Activated B cell treated with CpG ODN at 0.5 μM for 24 hours (primary cell): ENCODE results near the gene IFNGR2. TPM values are rescaled to one million over a fixed set of nuclear protein-coding genes. Genes with fewer than 3 reads are reported as not detected.
A peak's percentile ranks its signal among the peaks of the same experiment; 100 is the strongest.

ENCODE experiments used
- ATAC-seq: fragments of 200-7000 bp; cut with Tn5 transposase; one replicate; pipeline ENCODE4 v1.10.0; 2021; ENCODE audit warnings: low read depth, mild to moderate bottlenecking, moderate library complexity
- CTCF ChIA-PET: fragments of 350-600 bp; sonication (Branson Sonifier 250); formaldehyde crosslinking; loops from one replicate; lab custom pipeline; 2021; ENCODE audit warnings: antibody characterized with exemption; lab: Charles Lee
- POLR2A ChIA-PET: fragments of 350-600 bp; sonication (Branson Sonifier 250); formaldehyde crosslinking; loops from one replicate; lab custom pipeline; 2021; ENCODE audit warnings: antibody characterized with exemption; lab: Charles Lee
- DNase-seq: peaks from one replicate; pipeline ENCODE4 v3.0.0; 2022
- H3K27ac Mint-ChIP-seq: one replicate; pipeline ENCODE4 v1.8.0; 2020; ENCODE audit warnings: mixed read lengths
- H3K27me3 Mint-ChIP-seq: one replicate; pipeline ENCODE4 v1.8.0; 2021; ENCODE audit warnings: mixed read lengths
- H3K36me3 Mint-ChIP-seq: one replicate; pipeline ENCODE4 v1.8.0; 2021; ENCODE audit warnings: low read depth, mixed read lengths
- H3K4me1 Mint-ChIP-seq: one replicate; pipeline ENCODE4 v1.8.0; 2021; ENCODE audit warnings: mixed read lengths
- H3K4me3 Mint-ChIP-seq: one replicate; pipeline ENCODE4 v1.8.0; 2020; ENCODE audit warnings: mild to moderate bottlenecking, mixed read lengths
- H3K9me3 Mint-ChIP-seq: one replicate; pipeline ENCODE4 v1.8.0; 2020; ENCODE audit warnings: mixed read lengths
- CTCF ChIP-seq: fragments of 200-600 bp; IDR thresholded peaks from one replicate; pipeline ENCODE4 v1.8.0; 2022; ENCODE audit warnings: antibody characterized with exemption, mild to moderate bottlenecking
- intact Hi-C: fragments of 100-400 bp; cut with micrococcal nuclease; formaldehyde crosslinking; loops from one replicate; pipeline ENCODE4 v1.15.1; 2024
- total RNA-seq: library from RNA; stranded (reverse); gene quantifications from 2 replicates; pipeline ENCODE4 v1.2.3, GENCODE V29; 2022

The IFNGR2 gene
- total RNA-seq = 66.8 and 71.1 TPM in 2 replicates

- Mint-ChIP-seq H3K4me1 (peaks cover 78% of the 10 kb centered on the region), H3K27me3 (no peaks in the 10 kb centered on the region), H3K36me3 (peaks cover 29% of the 10 kb centered on the region), H3K9me3 (no peaks in the 10 kb centered on the region), H3K4me3 (peak within 1 kb of the TSS; percentile 95), H3K27ac (peak within 1 kb of the TSS; percentile 94)
- no peak for TF ChIP-seq CTCF
- ChIA-PET POLR2A (interaction anchor here (0.6 to 6.5 kb wide), 13 partner anchors 15 to 199 kb away, joined by 3 to 93 read pairs (median 8); partner anchors contain the start of gene IFNAR1), CTCF (interaction anchor here (1.3 to 4.1 kb wide), 3 partner anchors 10 to 43 kb away, joined by 3 to 38 read pairs (median 10); no protein-coding TSS in a partner anchor)
- peak; percentile 62 for ATAC-seq
- DNase-seq = peak; percentile 64
- intact Hi-C loops = loop anchor here (2.0 kb wide), 1 partner anchor 78 kb away; the partner anchor contains the start of gene IFNAR1
These were observed at the start of gene IFNGR2 for GRCh38 chr21:33403128-33403785. IFNGR2 (plus strand) TSS chr21:33403413; CDS start chr21:33403544, 131 bp downstream.

GRCh38 chr21:33355355-33355754 is 47.9 kb upstream of the IFNGR2 start:
- intact Hi-C loops = loop anchor here (5.0 kb wide), 1 partner anchor 518 kb away; no protein-coding TSS in a partner anchor
- no peaks in the 10 kb centered on the region for H3K27me3 Mint-ChIP-seq
- ATAC-seq (no peak), DNase-seq (no peak)
- H3K4me1 Mint-ChIP-seq = peaks cover 17% of the 10 kb centered on the region
- peaks cover 61% of the 10 kb centered on the region for H3K36me3 Mint-ChIP-seq
- H3K4me3 Mint-ChIP-seq = no peak overlapping the region
- ChIA-PET POLR2A (no interaction called here), CTCF (no interaction called here)
- no peaks in the 10 kb centered on the region for H3K9me3 Mint-ChIP-seq
- no peak for TF ChIP-seq CTCF
- peak overlapping the region; percentile 25 for H3K27ac Mint-ChIP-seq

GRCh38 chr21:33355996-33356395 is 47.2 kb upstream of the IFNGR2 start:
- POLR2A ChIA-PET = no interaction called here
- no peak for DNase-seq
- no peak for TF ChIP-seq CTCF
- CTCF ChIA-PET = interaction anchor here (1.0 kb wide), 1 partner anchor 89 kb away, joined by 3 read pairs; no protein-coding TSS in a partner anchor
- peaks cover 17% of the 10 kb centered on the region for H3K4me1 Mint-ChIP-seq
- no peaks in the 10 kb centered on the region for H3K27me3 Mint-ChIP-seq
- H3K36me3 Mint-ChIP-seq = peaks cover 55% of the 10 kb centered on the region
- intact Hi-C loops = loop anchor here (2.0 to 5.0 kb wide), 2 partner anchors 15 to 519 kb away; no protein-coding TSS in a partner anchor
- H3K9me3 Mint-ChIP-seq = no peaks in the 10 kb centered on the region
- H3K27ac Mint-ChIP-seq = no peak overlapping the region
- no peak overlapping the region for H3K4me3 Mint-ChIP-seq
- no peak for ATAC-seq

- no peak for TF ChIP-seq CTCF
- no peak for ATAC-seq
- CTCF ChIA-PET = no interaction called here
- Mint-ChIP-seq H3K27me3 (no peaks in the 10 kb centered on the region), H3K4me1 (peaks cover 28% of the 10 kb centered on the region), H3K9me3 (no peaks in the 10 kb centered on the region), H3K36me3 (peaks cover 47% of the 10 kb centered on the region), H3K27ac (peak overlapping the region; percentile 41), H3K4me3 (no peak overlapping the region)
- DNase-seq = no peak
- intact Hi-C loops = loop anchor here (2.0 to 5.0 kb wide), 2 partner anchors 16 to 520 kb away; no protein-coding TSS in a partner anchor
- POLR2A ChIA-PET = no interaction called here
These were observed 46.0 kb upstream of the IFNGR2 start for GRCh38 chr21:33357177-33357576.

GRCh38 chr21:33359446-33359845 is 43.8 kb upstream of the IFNGR2 start:
- no peak overlapping the region for H3K4me3 Mint-ChIP-seq
- H3K4me1 Mint-ChIP-seq = peaks cover 41% of the 10 kb centered on the region
- no peak for TF ChIP-seq CTCF
- DNase-seq = no peak
- no peaks in the 10 kb centered on the region for H3K27me3 Mint-ChIP-seq
- CTCF ChIA-PET = interaction anchor here (1.1 to 5.0 kb wide), 8 partner anchors 11 to 162 kb away, joined by 4 to 149 read pairs (median 21); partner anchors contain the start of genes IFNAR1 and IL10RB
- peaks cover 34% of the 10 kb centered on the region for H3K36me3 Mint-ChIP-seq
- no peaks in the 10 kb centered on the region for H3K9me3 Mint-ChIP-seq
- ATAC-seq = no peak
- POLR2A ChIA-PET = interaction anchor here (0.6 to 4.4 kb wide), 8 partner anchors 16 to 93 kb away, joined by 4 to 102 read pairs (median 19); partner anchors contain the start of genes IFNAR1 and IL10RB
- intact Hi-C loops = loop anchor here (5.0 kb wide), 1 partner anchor 522 kb away; no protein-coding TSS in a partner anchor
- peak overlapping the region; percentile 70 for H3K27ac Mint-ChIP-seq
